NCI-H128 (cell line): Measurements from ENCODE around the gene MPRIP.

Experiments
- DNase-seq: peaks from one replicate; lab custom pipeline; 2025; ENCODE audit not compliant: unreplicated experiment; lab: John Stamatoyannopoulos, UW

MPRIP gene

GRCh38 chr17:17203173-17203730, 161.0 kb downstream of the MPRIP start:
- no peak for DNase-seq

- no peak for DNase-seq
These were observed 161.9 kb downstream of the MPRIP start for GRCh38 chr17:17204041-17204591.

DNA sequence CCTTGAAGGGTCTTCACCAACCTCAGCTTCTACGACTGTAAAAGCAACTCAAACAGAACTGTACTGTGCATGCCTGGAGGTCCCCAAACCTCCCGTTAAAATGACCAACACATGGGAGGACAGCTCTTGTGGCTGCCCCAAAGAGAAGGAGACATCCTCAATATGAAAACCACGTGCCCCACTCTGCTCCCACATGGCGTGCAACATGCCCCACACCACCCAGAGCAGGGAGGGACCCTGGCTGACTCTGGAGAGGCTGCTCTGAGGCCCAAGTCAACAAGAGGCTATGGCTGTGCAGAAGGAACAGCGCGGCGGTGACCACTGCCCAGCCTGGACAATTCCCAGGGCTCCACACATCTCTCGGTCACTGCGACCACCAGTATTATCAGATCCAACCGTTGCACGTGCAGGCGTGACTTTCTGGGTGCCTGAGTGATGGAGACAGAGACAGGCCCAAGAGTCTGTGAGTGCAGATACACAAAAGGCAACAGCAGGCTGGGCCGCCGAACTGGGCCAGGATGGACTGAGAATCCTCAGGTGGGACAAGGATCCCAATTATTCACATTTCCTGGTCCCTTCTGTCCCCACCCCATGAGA, 162.5 kb downstream of the MPRIP start:
- DNase-seq, result no peak

DNA sequence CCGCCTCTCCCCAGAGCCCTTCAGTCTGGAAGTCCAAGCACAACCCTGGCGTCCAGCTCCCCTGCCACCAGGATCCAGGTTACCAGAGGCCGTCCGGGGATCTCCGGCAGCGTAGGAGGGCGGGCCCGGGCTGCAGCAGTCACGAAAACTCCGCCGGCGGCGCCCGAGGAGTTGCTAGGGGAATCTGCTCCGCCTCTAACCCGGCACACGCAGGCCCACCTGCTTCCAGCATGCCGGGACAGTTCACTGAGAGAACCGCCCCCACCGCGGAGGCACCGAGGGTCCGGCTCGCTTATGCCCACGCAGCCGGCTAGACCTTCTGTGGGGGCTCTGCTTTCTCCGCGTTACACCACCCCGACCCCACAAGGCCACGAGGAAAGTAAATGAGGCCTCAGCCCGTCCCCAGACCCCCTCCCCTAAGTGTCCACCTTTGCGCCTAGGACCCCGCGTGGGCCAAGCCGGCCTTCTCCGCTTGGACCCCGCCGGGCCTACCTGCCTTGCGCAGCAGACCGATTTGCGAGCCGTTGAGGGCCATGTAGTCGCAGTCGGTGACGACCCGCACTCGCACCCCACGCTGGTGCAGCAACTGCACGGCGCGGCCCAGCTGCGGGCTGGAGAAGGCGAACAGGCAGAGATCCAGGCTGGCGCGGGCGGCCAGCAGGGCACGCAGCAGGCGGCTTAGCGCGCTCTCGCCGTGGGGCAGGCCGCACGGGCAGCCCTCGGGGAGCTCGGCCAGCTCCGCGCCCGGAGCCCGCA, 163.3 kb downstream of the MPRIP start:
- no peak for DNase-seq

- DNase-seq, result peak; percentile 15
These were observed 164.1 kb downstream of the MPRIP start, which contains the start of gene PLD6 for GRCh38 chr17:17206124-17206912. Gene PLD6, minus strand, starts transcription at chr17:17206333. Its CDS starts 47 bp downstream, at chr17:17206286.

DNA sequence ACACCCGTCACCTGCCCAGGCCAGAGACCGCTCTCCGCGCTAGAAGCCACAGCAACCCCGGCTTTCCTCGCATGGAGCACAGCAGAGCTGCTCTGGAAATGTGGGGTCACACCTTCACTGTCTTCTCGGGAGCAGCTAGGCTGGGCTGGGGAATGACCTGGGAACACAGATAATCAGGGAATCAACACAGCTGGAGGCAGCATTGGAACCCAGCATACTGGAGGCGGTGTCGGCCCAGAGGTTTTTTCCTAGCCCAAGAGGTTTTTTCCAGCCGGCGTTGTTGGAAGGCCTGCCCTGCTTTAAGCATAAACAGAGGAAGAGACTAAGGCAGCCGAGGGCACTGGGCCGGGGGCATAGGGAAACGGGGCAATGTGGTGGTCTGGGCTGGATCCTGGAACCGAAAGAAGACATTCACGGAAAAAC, 164.7 kb downstream of the MPRIP start:
- no peak for DNase-seq

DNA sequence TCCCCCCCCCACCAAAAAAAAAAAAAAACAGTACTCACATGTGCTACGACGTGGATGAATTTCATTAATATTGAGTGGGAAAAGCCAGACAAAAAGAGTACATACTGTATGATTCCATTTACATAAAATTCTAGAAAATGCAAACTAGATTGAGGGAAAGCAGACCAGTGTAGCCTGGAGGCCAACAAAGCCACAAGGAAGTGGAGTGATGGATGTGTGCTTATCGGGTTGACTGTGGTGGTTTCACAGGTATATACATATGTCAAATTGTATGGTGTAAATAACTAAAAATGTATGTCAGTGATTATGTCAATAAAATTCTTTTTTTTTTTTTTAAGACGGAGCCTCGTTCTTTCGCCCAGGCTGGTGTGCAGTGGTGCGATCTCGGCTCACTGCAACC, 165.7 kb downstream of the MPRIP start:
- DNase-seq, result no peak

DNA sequence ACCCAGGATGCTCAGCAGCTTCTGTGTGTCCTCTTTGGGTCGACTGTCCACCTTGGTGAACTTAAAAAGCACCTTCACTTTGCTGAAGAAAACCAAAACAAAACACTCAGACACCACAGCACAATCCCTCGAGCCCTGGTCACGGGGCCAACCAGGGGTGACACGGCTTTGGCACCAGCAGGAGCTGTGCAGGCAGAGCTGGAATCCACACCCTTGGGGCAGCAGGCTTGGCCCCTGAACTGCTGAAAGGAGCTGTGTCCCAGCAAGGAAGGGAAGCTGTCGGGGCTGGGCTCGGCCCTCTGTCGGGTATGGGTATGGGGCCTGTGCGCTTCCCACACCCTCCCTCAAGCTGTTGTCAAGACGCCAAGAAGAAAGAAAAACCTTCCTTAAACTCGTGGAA, 171.5 kb downstream of the MPRIP start:
- DNase-seq, result no peak

- DNase-seq, result no peak
These were observed 172.6 kb downstream of the MPRIP start for GRCh38 chr17:17214646-17215436.

GRCh38 chr17:17215575-17215974, 173.3 kb downstream of the MPRIP start:
- no peak for DNase-seq

- no peak for DNase-seq
These were observed 174.0 kb downstream of the MPRIP start for GRCh38 chr17:17216236-17216635.

GRCh38 chr17:17216776-17217175, 174.5 kb downstream of the MPRIP start:
- no peak for DNase-seq

- no peak for DNase-seq
These were observed 175.7 kb downstream of the MPRIP start for GRCh38 chr17:17217995-17218394.

- DNase-seq, result no peak
These were observed 178.3 kb downstream of the MPRIP start for GRCh38 chr17:17220529-17220928.

- DNase-seq, result no peak
These were observed 179.1 kb downstream of the MPRIP start for GRCh38 chr17:17221329-17221728.

- DNase-seq, result no peak
These were observed 181.5 kb downstream of the MPRIP start for GRCh38 chr17:17223736-17224135.

DNA sequence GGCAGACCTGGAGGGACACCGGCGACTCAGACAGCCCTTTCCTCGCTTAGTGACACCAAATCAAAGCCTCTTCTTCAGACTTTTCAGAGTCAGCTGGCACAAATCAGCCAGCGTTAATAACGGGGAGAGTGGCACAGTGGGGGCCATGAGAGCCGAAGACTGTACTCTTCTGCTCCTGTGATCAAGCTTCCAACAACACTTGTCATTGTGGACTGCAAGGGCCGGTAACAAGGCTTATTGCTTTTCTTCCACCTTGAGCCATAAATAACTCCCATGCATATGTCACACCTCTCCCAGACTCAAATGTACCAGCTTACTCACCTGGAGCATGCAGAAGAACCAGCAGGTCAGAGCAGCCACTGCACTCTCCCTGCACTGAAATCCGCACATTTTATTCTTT, 181.9 kb downstream of the MPRIP start:
- no peak for DNase-seq

DNA sequence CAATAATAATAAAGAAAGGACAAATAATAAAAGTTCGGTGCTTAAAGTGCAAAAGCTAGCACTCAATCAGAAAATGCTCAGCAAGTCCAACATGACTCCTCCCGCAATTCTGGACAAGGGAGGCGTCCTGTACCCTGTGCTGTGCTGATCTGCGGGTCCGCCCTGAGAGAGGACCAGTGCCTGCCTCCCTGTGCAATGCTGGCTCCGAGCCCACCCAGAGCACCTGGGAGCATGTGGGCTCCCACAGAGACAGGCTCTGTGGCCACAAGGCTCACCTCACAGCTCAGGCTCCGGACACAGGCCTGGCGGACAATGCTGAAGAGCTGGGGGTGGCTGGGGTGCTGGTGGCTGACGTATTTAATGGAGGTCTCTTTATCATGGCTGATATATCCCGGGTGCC, 183.6 kb downstream of the MPRIP start:
- no peak for DNase-seq

DNA sequence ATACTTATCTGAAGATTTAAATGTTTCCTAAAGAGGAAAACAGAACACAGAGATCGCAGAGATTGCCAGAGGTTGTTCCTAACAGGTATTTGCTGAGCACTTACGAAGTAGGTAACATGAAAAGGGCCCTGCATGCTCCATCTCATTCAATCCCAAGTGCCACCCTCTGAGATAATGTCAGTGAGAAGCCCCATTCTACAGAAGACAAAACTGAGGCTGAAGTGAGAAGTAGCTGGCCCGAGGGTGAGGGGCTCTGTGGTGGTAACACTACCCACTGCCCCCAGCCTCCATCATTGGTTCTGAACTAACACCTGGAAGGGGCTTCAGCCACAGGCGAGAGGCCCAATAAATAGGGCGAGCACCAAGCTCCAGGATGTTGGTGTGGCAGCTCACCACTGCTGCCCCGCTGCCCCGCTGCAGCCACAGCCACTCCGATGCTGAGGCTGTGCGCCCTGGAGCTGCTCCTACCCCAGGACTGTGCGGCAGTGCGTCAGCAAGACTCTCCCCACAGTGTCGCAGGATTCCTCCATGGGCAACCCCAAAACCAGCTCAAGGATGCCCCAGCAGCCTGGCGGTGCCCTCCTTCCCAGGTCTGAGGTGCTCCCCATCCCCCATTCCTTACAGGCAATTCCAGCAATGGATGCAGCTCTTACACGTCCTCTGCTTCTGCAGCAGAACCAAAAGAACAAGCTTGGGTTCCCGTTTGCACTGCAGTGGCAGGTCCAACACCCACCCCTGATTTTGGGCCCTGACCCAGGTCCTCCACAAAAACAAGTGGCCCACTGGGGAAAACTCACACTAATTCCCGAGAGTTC, 184.4 kb downstream of the MPRIP start:
- DNase-seq, result no peak
